LNCaP clone FGC (cell line): ENCODE results near the gene TEKT3.

Source experiments
- DNase-seq: peaks from one replicate; pipeline ENCODE4 v3.0.0-alpha.2; 2011; ENCODE audit warnings: low read depth
- H3K4me3 ChIP-seq: 2 replicates; pipeline ENCODE4 v1.5.1; 2011; ENCODE audit warnings: mild to moderate bottlenecking, low read depth, low read length, control low read depth
- CTCF ChIP-seq: IDR thresholded peaks from 2 replicates; pipeline ENCODE4 v1.5.1; 2012; ENCODE audit warnings: mild to moderate bottlenecking; ENCODE audit not compliant: control insufficient read depth, insufficient read depth; ENCODE audit errors: extremely low read depth

The TEKT3 gene

DNA sequence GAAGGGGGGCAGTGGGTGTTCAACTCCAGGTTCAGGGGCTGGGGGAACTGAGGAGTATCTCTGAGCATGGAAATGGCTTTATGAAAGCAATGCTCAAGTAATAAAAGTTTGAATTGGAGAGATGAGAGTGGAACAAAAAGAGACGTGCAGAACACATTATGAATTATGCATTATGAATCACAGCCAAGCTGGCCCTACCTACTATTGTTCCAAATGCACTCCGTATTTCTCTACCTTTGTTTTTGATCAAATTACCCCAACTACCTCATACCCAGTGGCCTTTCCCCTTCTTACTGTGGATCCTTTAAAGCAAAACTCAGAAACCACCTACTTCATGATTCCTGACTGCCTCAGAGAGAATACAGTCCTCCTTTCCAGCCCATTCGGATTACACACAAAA is 38.1 kb downstream of the TEKT3 start:
- no peak for TF ChIP-seq CTCF
- no peak overlapping the region for H3K4me3 ChIP-seq

GRCh38 chr17:15301845-15302244 is 39.6 kb downstream of the TEKT3 start:
- TF ChIP-seq CTCF: no peak
- DNase-seq: no peak
- H3K4me3 ChIP-seq: no peak overlapping the region

More for the DNA sequence above, 38.1 kb downstream of the TEKT3 start:
- DNase-seq: no peak

DNA sequence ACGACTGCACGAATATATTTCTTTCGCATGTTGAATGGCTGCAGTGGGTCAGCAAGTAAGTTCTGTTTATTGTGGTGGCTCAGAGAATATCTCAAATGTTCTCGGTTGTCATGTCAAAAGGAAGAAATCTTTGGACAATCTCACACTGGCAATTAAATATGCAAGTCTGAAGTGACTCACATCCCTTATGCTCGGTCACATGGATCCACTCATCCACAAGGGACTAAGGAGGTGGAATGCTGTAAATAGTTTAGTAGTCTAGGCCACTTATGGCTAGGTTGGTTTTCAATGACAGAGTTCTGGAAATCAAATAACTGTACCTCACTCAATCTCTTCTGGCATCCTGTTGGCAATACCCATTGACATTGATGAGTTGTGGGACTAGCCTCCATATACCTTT is 43.2 kb downstream of the TEKT3 start:
- no peak overlapping the region for H3K4me3 ChIP-seq
- TF ChIP-seq CTCF: no peak
- no peak for DNase-seq

DNA sequence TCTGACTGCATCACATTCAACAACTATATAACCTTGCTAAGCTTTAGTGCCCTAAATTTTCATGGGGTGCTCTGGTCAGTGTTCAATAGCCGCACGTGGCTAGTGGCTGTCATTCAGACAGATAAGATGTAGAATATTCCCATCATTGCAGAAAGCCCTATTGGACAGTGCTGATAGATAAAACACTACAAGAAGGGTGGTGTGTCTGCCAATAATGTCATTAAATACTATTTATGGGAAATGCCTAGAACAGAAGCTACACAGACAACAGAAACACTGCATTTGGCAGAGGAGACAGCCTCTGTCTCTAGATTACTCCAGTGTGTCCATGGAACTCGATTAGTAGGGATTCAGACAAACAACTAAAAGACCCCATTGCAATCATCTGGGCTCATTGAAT is 47.8 kb downstream of the TEKT3 start:
- DNase-seq: no peak
- no peak overlapping the region for H3K4me3 ChIP-seq
- no peak for TF ChIP-seq CTCF

GRCh38 chr17:15291674-15292361 is 49.6 kb downstream of the TEKT3 start:
- TF ChIP-seq CTCF: no peak
- DNase-seq: no peak
- H3K4me3 ChIP-seq: no peak overlapping the region

DNA sequence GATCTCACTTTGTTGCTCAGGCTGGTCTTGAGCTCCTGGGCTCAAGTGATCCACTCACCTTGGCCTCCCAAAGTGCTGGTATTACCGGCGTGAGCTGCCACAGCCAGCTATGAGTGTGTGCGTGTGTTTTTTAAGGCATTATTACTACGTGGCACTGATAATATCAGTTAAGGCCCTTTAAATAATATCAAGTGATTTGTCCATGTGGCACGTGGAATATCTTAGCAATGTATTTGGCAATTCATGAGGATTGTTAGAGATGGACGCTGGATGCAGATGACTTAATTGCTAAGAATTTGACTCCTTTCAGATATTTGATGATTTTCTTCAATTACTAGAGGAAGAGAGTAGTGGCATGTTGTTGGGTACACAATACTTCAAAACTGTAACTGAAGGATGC is 50.8 kb downstream of the TEKT3 start:
- no peak for DNase-seq
- TF ChIP-seq CTCF: no peak
- H3K4me3 ChIP-seq: no peak overlapping the region
